ENCODE measurements around the gene MAG. TPM values are rescaled to one million over a fixed set of nuclear protein-coding genes. Genes with fewer than 3 reads are reported as not detected.
A peak's percentile ranks its signal among the peaks of the same experiment; 100 is the strongest.

Gene MAG
- total and polyA plus RNA-seq, 2 of the 13 experiments (the other 11 are each of a cell fraction or from before 2014, with no cell fraction given): 0.20 to 1.3 TPM

GRCh38 chr19:35279985-35280821 is 11.8 kb upstream of the MAG start (continued):
- TF ChIP-seq CREB3 (CRISPR knock-in tag; IDR thresholded peaks at IDR 0.05) (no peak), MIXL1 (CRISPR knock-in tag; IDR thresholded peaks at IDR 0.05) (no peak), BRD4 (CRISPR knock-in tag; IDR thresholded peaks at IDR 0.05) (no peak), ZHX1 (CRISPR knock-in tag; IDR thresholded peaks at IDR 0.05; ENCODE audit: low read depth) (0 out of 2 replicates have a peak, but pooled peaks have one; percentile 15), ZNF777 (CRISPR knock-in tag; IDR thresholded peaks at IDR 0.05) (0 out of 2 replicates have a peak, but pooled peaks have one; percentile 19), ZFP91 (CRISPR knock-in tag; IDR thresholded peaks at IDR 0.05; ENCODE audit: borderline replicate concordance) (peak; percentile 77), MYC (CRISPR knock-in tag; IDR thresholded peaks at IDR 0.05; ENCODE audit: borderline replicate concordance) (no peak; the same call in 1 of the 2 replicates), TRAFD1 (CRISPR knock-in tag; IDR thresholded peaks at IDR 0.05; ENCODE audit: borderline replicate concordance) (no peak), ZSCAN21 (CRISPR knock-in tag; IDR thresholded peaks at IDR 0.05; ENCODE audit: borderline replicate concordance) (no peak; the same call in 1 of the 2 replicates), WIZ (CRISPR knock-in tag; IDR thresholded peaks at IDR 0.05) (no peak), ZNF296 (CRISPR knock-in tag; conservative IDR thresholded peaks at IDR 0.05) (no peak), THAP7 (CRISPR knock-in tag; IDR thresholded peaks at IDR 0.05) (no peak), ZNF737 (CRISPR knock-in tag; IDR thresholded peaks at IDR 0.05; ENCODE audit: borderline replicate concordance) (no peak), HNRNPUL1 (IDR thresholded peaks at IDR 0.05; ENCODE audit: low read depth, low read length) (no peak), ZNF143 (CRISPR knock-in tag; IDR thresholded peaks at IDR 0.05) (no peak), TARDBP (CRISPR knock-in tag; IDR thresholded peaks at IDR 0.05) (peak; percentile 79; the same call in 1 of the 2 replicates)
